Panc1 (cell line): ENCODE measurements around the gene HUNK. TPM values are rescaled to one million over a fixed set of nuclear protein-coding genes. Genes with fewer than 3 reads are reported as not detected.

Experiments used
- ATAC-seq: fragments of 200-7000 bp; cut with Tn5 transposase; 2 replicates; pipeline ENCODE4 v1.9.1; 2020; ENCODE audit warnings: mild to moderate bottlenecking, moderate library complexity
- BruUV-seq: library from RNA; stranded (reverse); fragments of 400-500 nt; replicated peaks from 2 replicates; lab custom pipeline; 2021; lab: Mats Ljungman, UMichigan
- CTCF ChIA-PET: fragments of 300-600 bp; sonication (Branson Sonifier 250); formaldehyde crosslinking; loops from one replicate; lab custom pipeline; 2022; ENCODE audit warnings: antibody characterized with exemption; lab: Charles Lee
- POLR2A ChIA-PET: fragments of 300-600 bp; sonication (Branson Sonifier 250); formaldehyde crosslinking; loops from one replicate; lab custom pipeline; 2022; ENCODE audit warnings: antibody characterized with exemption; lab: Charles Lee
- DNase-seq: peaks from one replicate; pipeline ENCODE4 v3.0.0-alpha.2; 2010; ENCODE audit warnings: low read depth, low spot score
- H3K27ac ChIP-seq: 2 replicates; pipeline ENCODE4 v1.5.1; 2011; ENCODE audit warnings: mild to moderate bottlenecking, low read length, inconsistent platforms
- H3K27me3 ChIP-seq: fragments of 200-500 bp; sonication (Bioruptor generic); 2 replicates; pipeline ENCODE4 v1.6.0; 2014; ENCODE audit warnings: low read length, inconsistent platforms; ENCODE audit not compliant: control insufficient read depth, insufficient read depth
- H3K36me3 ChIP-seq: fragments of 200-500 bp; sonication (Bioruptor generic); 2 replicates; pipeline ENCODE4 v1.5.1; 2014; ENCODE audit warnings: inconsistent platforms, mild to moderate bottlenecking, low read length, moderate library complexity; ENCODE audit not compliant: control insufficient read depth, insufficient read depth
- H3K4me1 ChIP-seq: 2 replicates; pipeline ENCODE4 v1.5.1; 2011; ENCODE audit warnings: inconsistent platforms, mild to moderate bottlenecking, low read length, moderate library complexity; ENCODE audit not compliant: control insufficient read depth, insufficient read depth
- H3K4me3 ChIP-seq, 2 experiments: 2 replicates each; pipeline ENCODE4 v1.5.1; 2011 to 2012; ENCODE audit warnings: low read depth in 2 of 2, low read length in 2 of 2, mild to moderate bottlenecking in 2 of 2, inconsistent platforms in 1 of 2, moderate library complexity in 1 of 2
- H3K9me3 ChIP-seq: fragments of 200-500 bp; sonication (Bioruptor generic); 2 replicates; pipeline ENCODE4 v1.5.1; 2014; ENCODE audit warnings: low read depth, mild to moderate bottlenecking, inconsistent platforms, low read length, moderate library complexity; ENCODE audit not compliant: control insufficient read depth, insufficient read depth
- POLR2AphosphoS5 ChIP-seq: IDR thresholded peaks from 2 replicates; pipeline ENCODE4 v1.6.1; 2012; ENCODE audit warnings: mild to moderate bottlenecking, low read depth, low read length, moderate library complexity
- REST ChIP-seq, 2 experiments: IDR thresholded peaks; 2 replicates each; pipeline ENCODE4 v1.6.1; 2011 to 2012; ENCODE audit warnings: low read depth in 2 of 2, control low read depth in 1 of 2, low read length in 1 of 2, mild to moderate bottlenecking in 1 of 2, moderate library complexity in 1 of 2; ENCODE audit not compliant: insufficient read depth in 1 of 2
- SIN3A ChIP-seq: IDR thresholded peaks from 2 replicates; pipeline ENCODE4 v1.6.1; 2012; ENCODE audit warnings: low read depth, mild to moderate bottlenecking, low read length, moderate library complexity, borderline replicate concordance; ENCODE audit not compliant: insufficient read depth
- TCF7L2 ChIP-seq: IDR thresholded peaks from 2 replicates; pipeline ENCODE4 v1.6.1; 2011; ENCODE audit warnings: mild to moderate bottlenecking, low read depth, low read length, inconsistent platforms
- in situ Hi-C: cut with HindIII; loops from 2 replicates; pipeline ENCODE4 v1.10.0; 2016; ENCODE audit warnings: low sequenced_read_pairs, low pct_unique_long_range_greater_than_20kb
- intact Hi-C: fragments of 100-400 bp; cut with micrococcal nuclease; formaldehyde crosslinking; loops from one replicate; pipeline ENCODE4 v1.10.0; 2022; ENCODE audit not compliant: unreplicated experiment
- total RNA-seq: library from RNA; stranded (reverse); gene quantifications from one replicate; pipeline ENCODE4 v1.2.1, GENCODE V29; 2021; ENCODE audit not compliant: unreplicated experiment
- TF ChIP-seq, protein P1 (sequence below): fragments of 450-650 bp; IDR thresholded peaks from 2 replicates; pipeline ENCODE4 v1.5.1; 2017; ENCODE audit warnings: mild to moderate bottlenecking

HUNK gene
- total RNA-seq, 1 experiment from 2014 or later: 0.05 TPM

DNA sequence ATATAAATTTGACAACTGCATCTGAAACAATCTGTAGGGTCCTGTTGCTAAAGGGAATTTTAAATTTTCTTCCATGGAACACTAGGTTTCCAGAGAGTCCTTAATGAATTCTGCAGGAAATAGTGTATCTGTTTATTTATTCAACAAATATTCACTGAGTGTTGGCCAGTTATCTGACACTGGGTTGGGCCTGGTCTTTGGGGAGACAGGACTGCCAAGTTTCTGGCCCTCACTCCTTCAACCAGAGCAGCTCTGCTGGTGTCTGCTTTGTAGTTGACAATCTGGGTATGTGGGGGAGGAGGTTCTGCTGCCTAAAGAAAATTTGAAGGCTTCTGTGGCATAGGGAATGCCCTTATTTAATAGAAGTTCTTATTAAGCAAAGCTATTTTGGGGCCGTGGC, 26.1 kb upstream of the HUNK start:
- ATAC-seq (no peak), DNase-seq (no peak)
- no peaks in the 10 kb centered on the region for H3K9me3 ChIP-seq
- H3K36me3 ChIP-seq: no peaks in the 10 kb centered on the region; the same call in 1 of the 2 replicates
- no TSS peak for BruUV-seq
- intact Hi-C loops: no loop called here
- ChIA-PET POLR2A (no interaction called here), CTCF (no interaction called here)
- in situ Hi-C loops: no loop called here
- TF ChIP-seq POLR2AphosphoS5 (no peak), SIN3A (no peak), TCF7L2 (no peak), REST (IDR thresholded peaks at IDR 0.05; ENCODE audit: insufficient read depth in 1 of 2, low read depth in 2 of 2, low read length in 1 of 2) (no peak)
- TF ChIP-seq, protein P1, sequence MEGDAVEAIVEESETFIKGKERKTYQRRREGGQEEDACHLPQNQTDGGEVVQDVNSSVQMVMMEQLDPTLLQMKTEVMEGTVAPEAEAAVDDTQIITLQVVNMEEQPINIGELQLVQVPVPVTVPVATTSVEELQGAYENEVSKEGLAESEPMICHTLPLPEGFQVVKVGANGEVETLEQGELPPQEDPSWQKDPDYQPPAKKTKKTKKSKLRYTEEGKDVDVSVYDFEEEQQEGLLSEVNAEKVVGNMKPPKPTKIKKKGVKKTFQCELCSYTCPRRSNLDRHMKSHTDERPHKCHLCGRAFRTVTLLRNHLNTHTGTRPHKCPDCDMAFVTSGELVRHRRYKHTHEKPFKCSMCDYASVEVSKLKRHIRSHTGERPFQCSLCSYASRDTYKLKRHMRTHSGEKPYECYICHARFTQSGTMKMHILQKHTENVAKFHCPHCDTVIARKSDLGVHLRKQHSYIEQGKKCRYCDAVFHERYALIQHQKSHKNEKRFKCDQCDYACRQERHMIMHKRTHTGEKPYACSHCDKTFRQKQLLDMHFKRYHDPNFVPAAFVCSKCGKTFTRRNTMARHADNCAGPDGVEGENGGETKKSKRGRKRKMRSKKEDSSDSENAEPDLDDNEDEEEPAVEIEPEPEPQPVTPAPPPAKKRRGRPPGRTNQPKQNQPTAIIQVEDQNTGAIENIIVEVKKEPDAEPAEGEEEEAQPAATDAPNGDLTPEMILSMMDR: no peak
- no peak overlapping the region for H3K27ac ChIP-seq
- H3K4me3 ChIP-seq: no peak overlapping the region
- H3K4me1 ChIP-seq: no peaks in the 10 kb centered on the region
- H3K27me3 ChIP-seq: 0 out of 2 replicates have a peak, but pooled peaks cover 5% of the 10 kb centered on the region

- ATAC-seq: no peak
- ChIA-PET POLR2A (no interaction called here), CTCF (no interaction called here)
- intact Hi-C loops: no loop called here
- no peaks in the 10 kb centered on the region for H3K9me3 ChIP-seq
- no TSS peak for BruUV-seq
- TF ChIP-seq, protein P1: no peak
- TF ChIP-seq POLR2AphosphoS5 (no peak), TCF7L2 (no peak), REST (IDR thresholded peaks at IDR 0.05; ENCODE audit: insufficient read depth in 1 of 2, low read depth in 2 of 2, low read length in 1 of 2) (no peak), SIN3A (no peak)
- no peak overlapping the region for H3K27ac ChIP-seq
- in situ Hi-C loops: no loop called here
- H3K4me3 ChIP-seq: no peak overlapping the region
- no peaks in the 10 kb centered on the region; the same call in 1 of the 2 replicates for H3K36me3 ChIP-seq
- 0 out of 2 replicates have a peak, but pooled peaks cover 5% of the 10 kb centered on the region for H3K27me3 ChIP-seq
- DNase-seq: no peak
- no peaks in the 10 kb centered on the region for H3K4me1 ChIP-seq
Observed at GRCh38 chr21:31847761-31848160, 25.1 kb upstream of the HUNK start.
